ENCODE results near the gene LOXHD1.

LOXHD1 gene

DNA sequence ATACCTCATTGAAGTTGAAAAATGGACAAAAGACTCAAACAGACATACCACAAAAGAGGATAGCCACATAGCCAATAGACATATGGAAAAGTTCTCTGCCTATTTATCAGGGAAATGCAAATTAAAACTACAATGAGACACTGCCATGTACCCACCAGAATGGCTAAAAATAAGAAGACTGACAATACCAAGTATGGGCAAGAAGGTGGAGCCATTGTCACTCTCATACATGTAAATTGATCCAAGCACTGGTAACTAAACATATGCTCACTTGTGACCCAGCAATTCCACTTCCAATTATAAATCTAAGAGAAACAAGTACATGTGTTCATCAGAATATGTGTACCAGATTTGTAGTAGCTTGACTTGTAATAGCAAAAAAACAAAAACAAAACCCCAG lies 4.6 kb downstream of the LOXHD1 start:
- H3K27ac Mint-ChIP-seq = no peak overlapping the region
- no peaks in the 10 kb centered on the region for H3K4me1 Mint-ChIP-seq
- no peaks in the 10 kb centered on the region for H3K36me3 Mint-ChIP-seq (ENCODE audit: low read depth)
- no peak overlapping the region for H3K4me3 Mint-ChIP-seq
- no peak for DNase-seq
- no peaks in the 10 kb centered on the region for H3K27me3 Mint-ChIP-seq
- H3K9me3 Mint-ChIP-seq = no peaks in the 10 kb centered on the region
- ATAC-seq = no peak

DNA sequence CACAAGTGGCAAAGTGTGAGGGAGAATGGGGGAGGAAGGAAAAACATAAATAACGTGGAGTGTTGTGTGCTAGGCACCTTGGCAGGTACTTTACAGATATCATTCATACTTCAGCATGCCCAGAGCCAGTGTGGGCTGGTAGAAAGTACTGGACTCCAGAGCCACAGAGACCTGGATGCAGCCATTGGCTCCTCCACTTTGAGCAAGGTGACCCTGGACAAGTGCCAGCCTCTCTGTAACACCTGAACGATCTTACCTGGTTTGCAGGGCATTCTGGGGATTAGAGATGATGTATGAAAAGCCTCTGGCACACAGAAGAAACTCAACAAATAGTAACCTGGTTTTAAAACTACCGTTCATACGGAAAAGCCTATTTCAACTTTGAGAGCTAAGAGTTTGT lies 6.3 kb downstream of the LOXHD1 start:
- Mint-ChIP-seq H3K4me1 (no peaks in the 10 kb centered on the region), H3K27ac (no peak overlapping the region), H3K36me3 (ENCODE audit: low read depth) (no peaks in the 10 kb centered on the region), H3K9me3 (no peaks in the 10 kb centered on the region), H3K27me3 (no peaks in the 10 kb centered on the region), H3K4me3 (no peak overlapping the region)
- DNase-seq = no peak
- no peak for ATAC-seq

- Mint-ChIP-seq H3K4me3 (no peak overlapping the region), H3K4me1 (no peaks in the 10 kb centered on the region), H3K27ac (no peak overlapping the region), H3K9me3 (no peaks in the 10 kb centered on the region), H3K27me3 (no peaks in the 10 kb centered on the region), H3K36me3 (ENCODE audit: low read depth) (no peaks in the 10 kb centered on the region)
- ATAC-seq (no peak), DNase-seq (no peak)
Measured at GRCh38 chr18:46649071-46649862, 7.8 kb downstream of the LOXHD1 start.

DNA sequence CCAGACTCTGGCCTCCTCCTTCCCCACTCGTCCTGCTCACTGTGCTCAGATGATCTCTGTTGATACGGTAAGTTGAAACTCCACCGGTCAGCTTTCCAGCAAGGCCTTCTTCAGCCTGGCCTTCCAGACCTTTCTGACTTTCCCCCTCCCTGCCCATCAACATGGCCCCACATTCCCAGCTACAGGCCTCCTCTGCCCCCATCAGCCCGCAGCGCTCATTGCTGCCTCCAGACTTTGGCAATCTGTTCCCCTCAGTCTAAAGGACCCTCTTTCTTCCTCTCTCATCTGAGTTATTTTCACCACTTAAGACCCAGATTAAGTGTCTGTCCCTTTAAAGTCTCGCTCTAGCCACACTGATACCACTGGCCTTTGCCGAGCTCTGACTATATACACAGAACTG lies 10.6 kb downstream of the LOXHD1 start:
- no peaks in the 10 kb centered on the region for H3K27me3 Mint-ChIP-seq
- ATAC-seq = no peak
- H3K4me1 Mint-ChIP-seq = no peaks in the 10 kb centered on the region

DNA sequence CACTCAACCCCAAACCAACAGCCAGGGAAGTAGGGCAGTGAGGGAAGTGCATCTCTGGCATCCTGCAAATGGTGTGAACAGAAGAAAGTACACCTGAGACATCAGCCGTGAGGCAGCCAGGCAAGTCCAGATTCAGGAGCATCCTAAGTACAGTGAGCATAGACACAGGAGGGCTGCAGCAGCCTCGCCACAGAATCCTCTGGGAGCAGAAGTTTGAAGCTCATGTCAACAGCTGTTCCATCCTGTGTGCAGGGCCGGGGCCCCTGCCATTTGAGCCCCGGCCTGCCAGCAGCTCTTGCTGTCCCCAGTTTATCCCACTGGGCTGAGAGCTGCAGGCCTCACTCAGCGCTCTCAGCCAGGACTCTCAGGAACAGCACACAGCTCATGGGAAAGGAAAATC lies 14.5 kb downstream of the LOXHD1 start:
- Mint-ChIP-seq H3K36me3 (ENCODE audit: low read depth) (no peaks in the 10 kb centered on the region), H3K9me3 (no peaks in the 10 kb centered on the region), H3K27ac (no peak overlapping the region), H3K4me1 (no peaks in the 10 kb centered on the region), H3K27me3 (no peaks in the 10 kb centered on the region), H3K4me3 (no peak overlapping the region)
- DNase-seq = no peak
- ATAC-seq = no peak

More for the DNA sequence above, 10.6 kb downstream of the LOXHD1 start:
- DNase-seq = no peak
- Mint-ChIP-seq H3K36me3 (ENCODE audit: low read depth) (no peaks in the 10 kb centered on the region), H3K9me3 (no peaks in the 10 kb centered on the region), H3K4me3 (no peak overlapping the region), H3K27ac (no peak overlapping the region)

GRCh38 chr18:46641917-46642316 lies 15.1 kb downstream of the LOXHD1 start:
- Mint-ChIP-seq H3K36me3 (ENCODE audit: low read depth) (no peaks in the 10 kb centered on the region), H3K9me3 (no peaks in the 10 kb centered on the region), H3K27ac (no peak overlapping the region), H3K27me3 (no peaks in the 10 kb centered on the region), H3K4me1 (no peaks in the 10 kb centered on the region), H3K4me3 (no peak overlapping the region)
- DNase-seq = no peak
- no peak for ATAC-seq

DNA sequence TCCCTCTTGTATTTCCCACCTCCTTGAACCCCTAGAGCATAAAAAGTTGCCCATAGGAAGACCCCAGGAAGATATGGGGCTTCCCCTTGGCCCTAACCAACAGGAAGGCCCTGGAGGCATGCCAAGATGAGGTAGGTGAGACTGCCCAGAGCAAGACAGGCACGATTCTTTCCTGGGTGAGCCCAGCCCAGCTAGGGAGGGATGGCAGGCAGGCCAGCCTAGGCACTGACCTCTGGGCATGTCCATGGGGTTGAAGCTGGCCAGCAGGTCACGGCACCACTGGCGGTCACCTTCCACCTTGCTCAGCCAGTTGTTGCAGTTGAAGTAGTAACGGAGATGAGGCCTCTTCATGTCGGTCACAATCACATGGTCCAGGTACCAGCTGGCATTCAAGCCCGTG lies 17.6 kb downstream of the LOXHD1 start:
- Mint-ChIP-seq H3K9me3 (no peaks in the 10 kb centered on the region), H3K27ac (no peak overlapping the region), H3K27me3 (no peaks in the 10 kb centered on the region), H3K4me3 (no peak overlapping the region), H3K4me1 (no peaks in the 10 kb centered on the region), H3K36me3 (ENCODE audit: low read depth) (no peaks in the 10 kb centered on the region)
- ATAC-seq (no peak), DNase-seq (no peak)

DNA sequence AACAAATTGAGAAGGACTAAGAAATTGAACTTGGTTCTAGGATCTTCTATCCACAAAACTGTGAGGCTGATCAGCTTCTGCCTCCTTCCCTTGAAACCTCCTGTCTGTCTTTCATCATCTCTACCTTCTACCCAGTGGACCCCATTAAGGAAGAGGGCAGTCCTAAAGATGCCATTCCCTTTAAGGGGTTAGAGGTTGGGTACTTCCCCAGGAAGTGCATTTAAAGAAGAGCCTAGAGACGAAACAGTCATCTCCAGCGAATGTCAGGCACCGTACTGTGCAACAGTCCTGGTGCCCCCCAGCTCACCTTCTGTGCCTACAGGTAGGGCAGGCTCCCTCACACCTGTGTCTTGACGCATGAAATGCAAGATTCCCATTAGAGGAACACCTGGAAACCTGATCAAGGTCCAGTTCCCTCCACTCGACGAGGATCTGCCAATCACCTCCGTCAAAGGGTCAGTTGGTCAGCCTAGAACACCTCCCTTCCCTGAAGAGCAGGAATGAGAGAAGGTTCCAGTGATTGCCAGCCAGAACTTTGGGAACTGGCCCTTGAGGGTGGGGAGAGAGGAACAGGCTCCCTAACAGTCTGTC lies 20.9 kb downstream of the LOXHD1 start:
- no peaks in the 10 kb centered on the region for H3K36me3 Mint-ChIP-seq (ENCODE audit: low read depth)
- H3K27me3 Mint-ChIP-seq = no peaks in the 10 kb centered on the region
- no peaks in the 10 kb centered on the region for H3K4me1 Mint-ChIP-seq
- H3K27ac Mint-ChIP-seq = no peak overlapping the region
- DNase-seq (no peak), ATAC-seq (no peak)
- no peak overlapping the region for H3K4me3 Mint-ChIP-seq
- H3K9me3 Mint-ChIP-seq = no peaks in the 10 kb centered on the region

- Mint-ChIP-seq H3K27ac (no peak overlapping the region), H3K9me3 (no peaks in the 10 kb centered on the region), H3K36me3 (ENCODE audit: low read depth) (no peaks in the 10 kb centered on the region), H3K27me3 (no peaks in the 10 kb centered on the region), H3K4me1 (peaks cover 10% of the 10 kb centered on the region), H3K4me3 (no peak overlapping the region)
- no peak for ATAC-seq
- DNase-seq = no peak
Measured at GRCh38 chr18:46632401-46633071, 24.5 kb downstream of the LOXHD1 start.

DNA sequence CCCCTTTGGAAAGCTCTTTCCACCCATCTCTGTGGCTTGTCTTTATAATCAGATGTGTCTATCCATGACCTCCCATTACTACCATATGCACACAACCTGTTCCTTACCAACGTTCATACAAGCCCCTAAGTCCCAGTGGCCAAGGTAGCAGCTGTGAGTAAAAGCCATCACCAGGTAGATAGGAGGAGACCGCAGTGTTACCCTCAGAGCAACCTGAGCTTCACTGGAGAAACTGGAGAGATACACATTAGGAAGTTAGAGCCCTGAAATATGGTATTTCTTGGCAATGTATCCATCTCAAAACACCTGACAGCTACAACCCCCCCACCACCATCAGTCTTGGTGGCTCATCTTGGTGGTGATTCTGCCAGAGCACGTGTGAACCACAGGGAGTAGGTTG lies 26.0 kb downstream of the LOXHD1 start:
- no peaks in the 10 kb centered on the region for H3K9me3 Mint-ChIP-seq
- H3K27me3 Mint-ChIP-seq = no peaks in the 10 kb centered on the region
- DNase-seq = no peak
- no peak overlapping the region for H3K4me3 Mint-ChIP-seq
- H3K36me3 Mint-ChIP-seq (ENCODE audit: low read depth) = no peaks in the 10 kb centered on the region
- ATAC-seq = no peak
- H3K4me1 Mint-ChIP-seq = peaks cover 10% of the 10 kb centered on the region
- H3K27ac Mint-ChIP-seq = no peak overlapping the region

DNA sequence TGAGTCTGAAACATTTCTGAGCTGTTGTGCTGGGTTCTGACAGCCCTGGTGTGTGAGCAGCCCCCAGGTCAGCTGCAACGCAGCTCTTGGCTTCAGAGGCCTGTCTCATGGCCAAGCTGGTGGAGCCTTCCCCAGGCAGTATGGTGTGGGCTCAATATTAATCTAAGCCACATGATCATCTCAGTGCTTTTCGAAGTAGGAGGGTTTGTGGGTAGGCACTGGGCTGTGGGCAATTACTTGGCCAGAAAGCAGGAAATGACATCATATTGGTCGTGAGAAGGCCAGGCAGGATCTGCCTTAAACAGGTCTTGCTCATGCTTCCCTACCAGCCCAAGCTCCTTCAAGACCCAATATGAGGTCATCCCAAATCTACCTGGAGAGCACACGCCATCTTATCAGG lies 26.9 kb downstream of the LOXHD1 start:
- Mint-ChIP-seq H3K36me3 (ENCODE audit: low read depth) (no peaks in the 10 kb centered on the region), H3K4me3 (no peak overlapping the region), H3K9me3 (no peaks in the 10 kb centered on the region), H3K4me1 (peaks cover 10% of the 10 kb centered on the region), H3K27ac (no peak overlapping the region), H3K27me3 (no peaks in the 10 kb centered on the region)
- DNase-seq = no peak
- ATAC-seq = peak; percentile 69

DNA sequence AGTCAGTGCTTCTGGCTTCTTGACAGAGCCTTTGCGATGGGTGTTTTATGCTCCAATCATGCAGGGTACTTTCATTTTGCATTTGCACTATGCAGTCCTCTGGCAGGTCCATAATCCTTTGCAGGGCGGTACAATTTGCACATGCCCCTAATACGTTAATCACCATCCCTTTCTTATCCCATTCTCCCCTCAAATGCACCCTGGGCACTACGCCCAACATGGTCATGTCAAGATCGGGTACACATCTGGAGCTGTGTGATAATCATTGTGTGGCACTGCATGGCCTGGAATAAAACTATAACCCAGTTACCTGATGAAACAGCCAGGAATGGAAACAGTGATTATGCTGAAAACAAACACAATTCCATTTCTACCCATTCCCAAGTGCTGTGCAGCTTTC lies 27.7 kb downstream of the LOXHD1 start:
- no peaks in the 10 kb centered on the region for H3K27me3 Mint-ChIP-seq

GRCh38 chr18:46628206-46628605 lies 28.8 kb downstream of the LOXHD1 start:
- DNase-seq (no peak), ATAC-seq (no peak)
- H3K4me3 Mint-ChIP-seq = no peak overlapping the region
- H3K4me1 Mint-ChIP-seq = peaks cover 23% of the 10 kb centered on the region
- no peaks in the 10 kb centered on the region for H3K27me3 Mint-ChIP-seq
- H3K27ac Mint-ChIP-seq = no peak overlapping the region
- H3K36me3 Mint-ChIP-seq (ENCODE audit: low read depth) = no peaks in the 10 kb centered on the region
- no peaks in the 10 kb centered on the region for H3K9me3 Mint-ChIP-seq

More for the DNA sequence above, 27.7 kb downstream of the LOXHD1 start:
- Mint-ChIP-seq H3K4me3 (no peak overlapping the region), H3K4me1 (peaks cover 13% of the 10 kb centered on the region), H3K9me3 (no peaks in the 10 kb centered on the region), H3K27ac (no peak overlapping the region), H3K36me3 (ENCODE audit: low read depth) (no peaks in the 10 kb centered on the region)
- no peak for DNase-seq
- ATAC-seq = no peak

GRCh38 chr18:46627136-46627535 lies 29.9 kb downstream of the LOXHD1 start:
- no peaks in the 10 kb centered on the region for H3K36me3 Mint-ChIP-seq (ENCODE audit: low read depth)

GRCh38 chr18:46625069-46625468 lies 32.0 kb downstream of the LOXHD1 start:
- Mint-ChIP-seq H3K9me3 (no peaks in the 10 kb centered on the region), H3K27me3 (no peaks in the 10 kb centered on the region), H3K36me3 (ENCODE audit: low read depth) (no peaks in the 10 kb centered on the region), H3K27ac (no peak overlapping the region), H3K4me3 (no peak overlapping the region), H3K4me1 (peaks cover 39% of the 10 kb centered on the region)
- ATAC-seq (no peak), DNase-seq (no peak)

More at GRCh38 chr18:46627136-46627535, 29.9 kb downstream of the LOXHD1 start:
- Mint-ChIP-seq H3K27ac (no peak overlapping the region), H3K4me1 (peaks cover 33% of the 10 kb centered on the region), H3K4me3 (no peak overlapping the region), H3K27me3 (no peaks in the 10 kb centered on the region), H3K9me3 (no peaks in the 10 kb centered on the region)
- DNase-seq (no peak), ATAC-seq (no peak)

All from activated naive CD8-positive, alpha-beta T cell treated with anti-CD3 and anti-CD28 coated beads, Interleukin-2, amount 50 U/mL, for 24 hours (primary cell).